WTC11 (cell line): Measurements from ENCODE around the gene SURF6. TPM values are rescaled to one million over a fixed set of nuclear protein-coding genes. Genes with fewer than 3 reads are reported as not detected.
A peak's percentile ranks its signal among the peaks of the same experiment; 100 is the strongest.

Source experiments
- AR ChIP-seq: fragments of 250-450 bp; sonication (Bioruptor Pico); IDR thresholded peaks from 2 replicates; pipeline ENCODE4 v1.9.0; 2021; ENCODE audit warnings: mild to moderate bottlenecking
- ATF6 ChIP-seq: sonication (generic); formaldehyde crosslinking; IDR thresholded peaks from 2 replicates; pipeline ENCODE4 v1.8.1; 2023; ENCODE audit warnings: mild to moderate bottlenecking, missing genetic modification reagents
- E2F4 ChIP-seq: sonication (generic); formaldehyde crosslinking; IDR thresholded peaks from 2 replicates; pipeline ENCODE4 v1.8.1; 2022; ENCODE audit warnings: low read depth, mild to moderate bottlenecking, moderate library complexity, missing genetic modification reagents, borderline replicate concordance
- E2F5 ChIP-seq: sonication (generic); formaldehyde crosslinking; IDR thresholded peaks from 2 replicates; pipeline ENCODE4 v1.8.1; 2022; ENCODE audit warnings: mild to moderate bottlenecking, moderate library complexity, missing genetic modification reagents
- EMX1 ChIP-seq: fragments of 250-450 bp; sonication (Bioruptor Pico); IDR thresholded peaks from 2 replicates; pipeline ENCODE4 v1.8.0; 2021; ENCODE audit warnings: mild to moderate bottlenecking
- ERG ChIP-seq: fragments of 250-450 bp; sonication (Bioruptor Pico); IDR thresholded peaks from 2 replicates; pipeline ENCODE4 v1.8.0; 2021; ENCODE audit warnings: mild to moderate bottlenecking
- FOXK1 ChIP-seq: sonication (generic); formaldehyde crosslinking; IDR thresholded peaks from 2 replicates; pipeline ENCODE4 v1.8.0; 2022; ENCODE audit warnings: mild to moderate bottlenecking, moderate library complexity, missing genetic modification reagents
- FOXP1 ChIP-seq: sonication (generic); formaldehyde crosslinking; IDR thresholded peaks from 2 replicates; pipeline ENCODE4 v1.8.0; 2022; ENCODE audit warnings: missing genetic modification reagents, mild to moderate bottlenecking, moderate library complexity, borderline replicate concordance
- FOXP4 ChIP-seq: sonication (generic); formaldehyde crosslinking; IDR thresholded peaks from 2 replicates; pipeline ENCODE4 v1.8.0; 2022; ENCODE audit warnings: mild to moderate bottlenecking, missing genetic modification reagents
- GRHL2 ChIP-seq: fragments of 250-450 bp; sonication (Bioruptor Pico); IDR thresholded peaks from 2 replicates; pipeline ENCODE4 v1.8.0; 2022; ENCODE audit warnings: mild to moderate bottlenecking, moderate library complexity; ENCODE audit not compliant: insufficient replicate concordance, severe bottlenecking
- GTF2I ChIP-seq: fragments of 250-450 bp; sonication (Bioruptor Pico); conservative IDR thresholded peaks from 2 replicates; pipeline ENCODE4 v1.4.0; 2021; ENCODE audit warnings: mild to moderate bottlenecking
- HMGXB4 ChIP-seq: sonication (generic); formaldehyde crosslinking; IDR thresholded peaks from 2 replicates; pipeline ENCODE4 v1.8.1; 2023; ENCODE audit warnings: mild to moderate bottlenecking, moderate library complexity, missing genetic modification reagents
- NFATC4 ChIP-seq: fragments of 250-450 bp; sonication (Bioruptor Pico); IDR thresholded peaks from 2 replicates; pipeline ENCODE4 v1.9.0; 2021; ENCODE audit warnings: mild to moderate bottlenecking
- NR2C2 ChIP-seq: sonication (generic); formaldehyde crosslinking; IDR thresholded peaks from 2 replicates; pipeline ENCODE4 v1.8.0; 2022; ENCODE audit warnings: mild to moderate bottlenecking, missing genetic modification reagents
- RELA ChIP-seq: sonication (generic); formaldehyde crosslinking; IDR thresholded peaks from 2 replicates; pipeline ENCODE4 v1.8.1; 2022; ENCODE audit warnings: missing genetic modification reagents, mild to moderate bottlenecking, borderline replicate concordance
- RORB ChIP-seq: fragments of 250-450 bp; sonication (Bioruptor Pico); IDR thresholded peaks from 2 replicates; pipeline ENCODE4 v1.9.0; 2021; ENCODE audit warnings: mild to moderate bottlenecking
- STAT6 ChIP-seq: sonication (generic); formaldehyde crosslinking; conservative IDR thresholded peaks from 2 replicates; pipeline ENCODE4 v1.8.1; 2023; ENCODE audit warnings: mild to moderate bottlenecking, low read depth, missing genetic modification reagents, moderate library complexity
- TCF7 ChIP-seq: sonication (generic); formaldehyde crosslinking; IDR thresholded peaks from 2 replicates; pipeline ENCODE4 v1.8.0; 2022; ENCODE audit warnings: mild to moderate bottlenecking, low read depth, missing genetic modification reagents, moderate library complexity
- TEAD1 ChIP-seq: sonication (generic); formaldehyde crosslinking; IDR thresholded peaks from 2 replicates; pipeline ENCODE4 v1.8.0; 2022; ENCODE audit warnings: mild to moderate bottlenecking, missing genetic modification reagents
- ZBTB43 ChIP-seq: sonication (generic); formaldehyde crosslinking; IDR thresholded peaks from 2 replicates; pipeline ENCODE4 v1.8.1; 2023; ENCODE audit warnings: mild to moderate bottlenecking, missing genetic modification reagents
- total RNA-seq: library from RNA; stranded (reverse); gene quantifications from 3 replicates; pipeline ENCODE4 v1.2.3, GENCODE V29; 2021

SURF6 gene
- total RNA-seq, 1 experiment from 2014 or later, result 67.2 TPM

- TF ChIP-seq NFATC4 (CRISPR knock-in tag) (no peak; the same call in 1 of the 2 replicates), RORB (CRISPR knock-in tag) (no peak), TCF7 (peak; percentile 20; the same call in 1 of the 2 replicates), TEAD1 (CRISPR knock-in tag) (peak; percentile 97), EMX1 (CRISPR knock-in tag) (peak; percentile 41; the same call in 1 of the 2 replicates), ZBTB43 (CRISPR knock-in tag) (peak; percentile 98), GTF2I (CRISPR knock-in tag) (no peak), HMGXB4 (peak; percentile 90), E2F5 (CRISPR knock-in tag) (0 out of 2 replicates have a peak, but pooled peaks have one; percentile 57), ATF6 (CRISPR knock-in tag) (no peak), STAT6 (0 out of 2 replicates have a peak, but pooled peaks have one; percentile 65), RELA (CRISPR knock-in tag) (peak; percentile 71; the same call in 1 of the 2 replicates), GRHL2 (CRISPR knock-in tag) (no peak), FOXP1 (CRISPR knock-in tag) (peak; percentile 94), ERG (CRISPR knock-in tag) (peak; percentile 28; the same call in 1 of the 2 replicates), E2F4 (CRISPR knock-in tag) (0 out of 2 replicates have a peak, but pooled peaks have one; percentile 34), AR (no peak), NR2C2 (CRISPR knock-in tag) (no peak), FOXP4 (CRISPR knock-in tag) (peak; percentile 90; the same call in 1 of the 2 replicates), FOXK1 (peak; percentile 97)
Measured at GRCh38 chr9:133335924-133336811, at the start of gene SURF6 (continued).
